NCI-H526 (cell line): ENCODE data around the gene PARD6B.

Source experiments
- DNase-seq, 2 experiments: peaks; one replicate each; lab custom pipeline; 2025; lab: John Stamatoyannopoulos, UW

Gene PARD6B

DNA sequence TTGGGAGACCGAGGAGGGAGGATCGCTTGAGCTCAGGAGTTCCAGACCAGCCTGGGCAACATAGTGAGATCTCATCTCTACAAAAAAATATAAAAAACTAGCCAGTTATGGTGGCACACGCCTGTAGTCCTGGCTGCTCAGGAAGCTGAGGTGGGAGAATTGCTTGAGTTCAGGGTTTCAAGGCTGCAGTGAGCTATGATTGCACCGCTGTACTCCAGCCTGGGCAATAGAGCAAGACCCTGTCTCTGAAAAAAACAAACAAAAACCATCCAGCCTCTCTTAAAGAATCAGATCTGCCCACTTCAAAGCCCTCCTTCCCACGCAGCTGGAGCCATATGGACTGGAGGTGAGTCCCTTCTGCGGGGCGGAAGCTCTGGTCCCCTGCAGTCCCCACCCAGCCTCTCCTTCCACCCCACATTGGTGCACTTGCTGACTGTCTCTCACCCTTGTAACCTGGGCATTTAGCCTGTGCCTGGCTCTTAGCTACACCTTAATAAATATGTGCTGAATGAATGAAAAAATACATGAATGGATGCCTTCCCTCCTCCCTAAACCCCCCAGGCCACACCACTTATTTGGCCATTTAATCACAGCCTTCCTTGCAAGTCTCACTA, 7.2 kb upstream of the PARD6B start:
- DNase-seq = no peak

DNA sequence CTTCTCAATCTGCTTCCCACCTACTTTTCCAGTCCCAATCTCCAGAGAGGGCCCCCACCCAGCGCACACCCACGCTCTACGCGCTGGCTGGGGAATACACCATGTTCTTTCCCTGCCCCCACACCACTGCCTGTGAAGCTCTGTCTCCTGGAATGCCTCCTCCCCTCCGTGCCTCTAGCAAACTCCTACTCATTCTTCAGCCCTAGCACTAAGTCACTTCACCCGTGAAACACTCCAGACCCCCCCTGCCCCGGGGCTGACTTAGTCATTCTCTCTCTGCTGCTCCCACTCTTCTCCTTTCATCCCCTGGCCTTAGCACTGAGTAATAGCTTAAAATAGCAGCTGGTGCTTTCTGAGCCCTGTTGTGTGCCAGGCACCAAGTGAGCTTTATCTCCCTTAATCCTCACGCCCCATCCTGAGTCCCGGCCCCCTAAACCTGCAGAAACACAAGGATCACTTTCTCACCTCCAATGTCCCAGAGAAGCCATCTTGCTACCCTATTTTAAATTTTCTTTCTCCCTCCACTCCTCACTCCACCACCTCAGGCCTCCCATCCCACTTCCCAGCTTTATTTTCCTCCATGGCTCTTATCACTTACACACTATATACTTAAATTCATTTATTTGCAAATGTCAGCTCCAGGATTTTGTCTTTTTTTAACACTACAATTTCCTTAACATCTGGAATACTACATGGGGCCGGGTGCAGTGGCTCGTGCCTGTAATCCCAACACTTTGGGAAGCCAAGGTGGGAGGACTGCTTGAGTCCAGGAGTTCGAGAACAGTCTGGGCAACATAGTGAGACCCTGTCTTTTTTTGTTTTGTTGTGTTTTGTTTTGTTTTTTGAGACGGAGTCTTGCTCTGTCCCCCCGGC, 6.3 kb upstream of the PARD6B start:
- DNase-seq = no peak

DNA sequence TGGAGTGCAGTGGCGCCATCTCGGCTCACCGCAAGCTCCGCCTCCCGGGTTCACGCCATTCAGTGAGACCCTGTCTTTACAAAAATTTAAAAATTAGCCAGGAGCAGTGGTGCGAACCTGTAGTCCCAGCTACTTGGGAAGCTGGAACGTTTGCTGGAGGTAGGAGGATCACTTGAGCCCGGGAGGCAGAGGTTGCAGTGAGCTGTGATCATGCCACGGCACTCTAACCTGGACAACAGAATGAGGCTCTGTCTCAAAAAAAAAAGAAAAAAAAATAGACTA, 5.7 kb upstream of the PARD6B start:
- DNase-seq = no peak

DNA sequence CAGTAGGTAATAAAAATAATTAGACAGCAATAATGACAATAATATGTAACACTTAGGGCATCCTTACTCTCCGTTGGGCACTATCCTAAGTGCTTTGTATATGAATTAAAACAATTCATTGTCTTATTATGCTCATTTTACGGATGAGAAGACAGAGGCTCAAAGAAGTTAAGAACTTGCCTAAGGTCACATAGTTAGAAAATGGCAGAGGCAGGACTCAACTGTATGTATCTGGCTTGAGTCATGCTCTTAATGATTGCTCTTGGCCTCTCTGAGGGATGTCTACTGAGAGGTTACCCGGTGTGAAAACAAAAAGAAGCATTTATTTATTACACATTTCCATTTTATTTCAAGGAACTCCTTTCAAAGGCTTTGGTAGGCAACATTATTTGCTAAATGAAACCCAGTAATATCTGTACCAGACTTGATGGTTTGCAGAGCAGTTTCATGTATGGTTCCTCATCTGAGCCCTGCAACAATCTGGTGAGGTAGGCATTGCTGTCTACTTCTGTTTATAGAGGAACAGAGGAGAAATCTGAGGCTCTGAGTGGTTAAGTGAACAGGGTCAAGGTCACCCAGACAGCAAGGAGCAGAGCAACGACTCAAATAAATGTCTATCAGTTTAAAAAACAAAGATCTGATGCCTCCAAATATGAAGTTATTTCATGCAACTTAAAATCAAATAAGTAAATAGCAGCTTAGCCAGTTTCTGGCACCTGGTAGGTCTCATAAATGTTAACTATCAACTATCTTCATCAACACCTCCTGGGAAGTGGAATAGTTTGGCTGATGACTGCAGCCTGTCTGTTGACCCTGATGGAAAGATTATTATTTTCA, 4.2 kb upstream of the PARD6B start:
- DNase-seq = no peak

DNA sequence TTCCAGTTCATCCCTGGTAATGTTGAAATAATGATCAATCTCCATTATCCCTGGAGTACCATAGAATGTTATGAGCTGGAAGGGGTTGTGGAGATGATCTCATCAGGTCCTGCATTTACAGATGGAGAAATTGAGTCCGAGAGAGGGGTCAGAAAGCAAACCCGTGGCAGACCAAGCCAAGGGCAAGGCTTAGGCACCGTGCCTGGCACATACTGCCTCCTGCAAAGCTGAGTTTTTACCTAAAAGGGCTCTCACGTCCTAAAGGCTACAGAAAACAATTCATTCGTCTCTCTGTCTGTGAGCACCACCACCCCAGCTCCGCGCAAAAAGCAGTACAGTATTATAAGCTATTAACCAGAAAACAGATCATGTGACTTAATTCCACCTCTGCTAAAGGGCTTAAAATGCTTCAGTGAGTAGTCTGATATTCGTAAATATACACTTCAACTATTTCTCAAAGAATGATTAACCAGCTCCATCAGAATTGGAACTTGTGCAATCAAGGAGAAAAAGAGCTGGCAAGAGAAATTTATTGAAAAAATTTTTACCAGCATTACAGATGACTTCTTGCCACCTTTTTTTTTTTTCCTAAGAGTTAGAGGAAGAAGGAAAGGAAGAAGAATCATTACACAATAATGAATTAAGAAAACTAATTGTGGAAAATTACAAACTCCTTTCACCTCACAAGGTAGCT, 3.4 kb upstream of the PARD6B start:
- DNase-seq = no peak

DNA sequence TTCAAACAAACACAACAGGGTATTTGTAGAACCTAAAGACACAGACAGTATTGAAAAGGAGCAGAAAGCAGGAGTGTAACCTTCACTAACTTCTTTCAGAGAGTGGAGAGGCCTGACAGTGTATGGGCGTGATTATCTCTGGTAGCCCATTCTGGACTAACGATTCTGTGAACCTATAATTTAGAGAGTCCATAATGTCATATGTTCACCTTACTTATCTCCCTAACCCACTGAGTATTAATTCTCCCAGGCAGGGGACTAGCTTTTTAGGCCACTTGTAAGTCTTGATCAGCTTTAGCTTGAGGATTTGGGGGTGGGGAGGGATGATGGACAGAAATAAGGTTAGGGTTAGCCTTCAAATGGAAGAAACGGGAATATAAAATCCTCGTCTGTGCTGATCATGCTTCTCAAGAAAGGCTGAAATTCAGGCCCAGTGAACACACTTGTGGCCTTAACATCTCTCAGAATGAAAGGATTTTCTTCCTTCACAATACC, 2.8 kb upstream of the PARD6B start:
- no peak for DNase-seq

DNA sequence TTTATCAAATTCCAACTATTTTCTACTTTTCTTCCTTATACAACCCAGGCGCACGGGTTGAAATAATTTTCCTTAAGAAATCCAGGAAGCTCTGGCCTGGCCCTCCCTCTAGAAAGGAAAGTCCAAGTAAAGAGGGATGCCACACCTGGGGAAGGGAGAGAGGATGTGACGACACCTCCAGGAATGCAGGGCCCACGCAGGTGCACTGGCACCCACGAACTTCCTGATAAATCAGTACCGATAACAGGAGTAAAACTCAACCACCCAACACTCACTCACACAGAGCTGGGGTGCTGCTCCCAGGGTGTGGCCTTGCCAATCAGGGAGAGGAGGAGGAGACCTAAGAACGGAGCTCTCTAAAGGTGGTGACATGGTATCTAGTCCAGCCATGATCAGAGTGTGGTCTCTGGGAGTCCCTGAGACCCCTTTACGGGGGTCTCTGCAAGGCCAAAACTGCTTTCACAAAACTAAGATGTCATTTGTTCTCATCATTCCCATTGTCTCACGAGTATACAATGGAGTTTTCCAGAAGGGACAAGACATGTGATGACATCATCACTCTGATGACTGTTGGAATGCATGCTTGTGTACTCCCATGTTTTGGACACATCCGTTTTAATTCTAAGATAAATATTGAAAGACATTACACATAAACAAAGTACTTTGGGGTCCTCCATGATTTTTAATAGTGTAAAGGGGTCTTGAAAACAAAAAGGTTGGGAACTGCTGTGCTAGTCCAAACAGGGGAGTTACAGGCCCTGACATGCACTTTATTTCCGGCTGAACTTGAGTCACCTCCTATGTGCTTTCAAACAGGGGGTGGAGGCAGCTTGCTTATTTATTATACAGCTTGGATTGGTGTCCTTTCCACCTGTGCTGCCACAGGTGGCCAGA, 2.2 kb upstream of the PARD6B start:
- DNase-seq = no peak

DNA sequence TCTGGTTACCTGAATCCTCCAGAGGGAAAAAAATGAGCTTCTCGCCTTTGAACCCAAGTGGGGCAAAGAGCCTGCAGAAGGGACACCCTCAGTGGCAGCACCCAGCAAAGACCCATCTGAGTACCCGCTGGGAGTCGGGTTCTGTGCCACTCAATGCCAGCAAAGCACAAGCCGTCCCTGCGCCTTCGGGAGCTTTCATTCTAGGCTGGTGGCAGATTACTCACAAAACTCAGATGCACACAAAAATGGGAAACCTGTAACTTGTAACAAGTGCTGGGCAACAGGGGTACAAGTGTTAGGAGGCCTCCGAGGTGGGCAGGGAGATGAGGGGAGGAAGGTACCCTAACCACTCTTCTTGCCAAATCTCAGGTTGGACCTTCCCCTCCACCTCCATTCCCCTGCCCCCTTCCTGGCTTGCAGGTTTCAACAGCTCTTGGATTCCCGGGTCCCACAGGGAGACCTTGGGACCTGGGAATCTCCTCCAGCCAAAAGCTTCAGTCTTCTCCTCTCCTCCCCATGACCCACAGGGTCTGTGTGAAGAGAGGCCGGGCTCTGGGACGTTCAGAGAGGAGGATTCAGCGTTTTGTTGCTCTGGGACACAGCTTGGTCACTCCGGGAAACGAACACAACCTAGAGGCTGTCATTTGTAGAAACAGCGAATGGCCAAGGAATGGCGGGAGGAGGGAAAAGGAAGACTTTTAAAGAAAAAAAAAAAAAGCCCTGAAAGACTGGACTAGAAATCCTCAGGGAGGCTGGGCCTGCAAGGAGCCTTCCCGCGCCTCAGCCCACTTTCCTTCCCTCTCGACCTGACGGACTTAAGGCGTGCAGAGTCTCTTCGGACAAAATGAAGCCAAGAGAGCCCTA, 1.2 kb upstream of the PARD6B start:
- DNase-seq = peak; percentile 36 to 52

DNA sequence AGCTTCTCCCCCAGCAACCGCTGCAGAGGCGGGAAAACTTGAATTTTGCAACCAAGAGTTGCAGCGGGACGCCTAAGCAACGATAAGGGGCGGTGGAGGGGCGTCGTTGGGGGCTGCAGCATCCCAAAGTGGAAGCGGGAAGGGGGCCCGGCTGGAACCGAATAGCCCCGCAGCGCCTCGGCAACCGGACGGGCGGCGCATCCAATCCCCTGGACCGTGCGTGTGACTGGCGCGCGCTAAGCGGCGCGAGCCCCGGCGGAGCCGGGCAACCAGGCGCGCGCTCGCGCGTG, 670 bp upstream of the PARD6B start:
- no peak for DNase-seq

DNA sequence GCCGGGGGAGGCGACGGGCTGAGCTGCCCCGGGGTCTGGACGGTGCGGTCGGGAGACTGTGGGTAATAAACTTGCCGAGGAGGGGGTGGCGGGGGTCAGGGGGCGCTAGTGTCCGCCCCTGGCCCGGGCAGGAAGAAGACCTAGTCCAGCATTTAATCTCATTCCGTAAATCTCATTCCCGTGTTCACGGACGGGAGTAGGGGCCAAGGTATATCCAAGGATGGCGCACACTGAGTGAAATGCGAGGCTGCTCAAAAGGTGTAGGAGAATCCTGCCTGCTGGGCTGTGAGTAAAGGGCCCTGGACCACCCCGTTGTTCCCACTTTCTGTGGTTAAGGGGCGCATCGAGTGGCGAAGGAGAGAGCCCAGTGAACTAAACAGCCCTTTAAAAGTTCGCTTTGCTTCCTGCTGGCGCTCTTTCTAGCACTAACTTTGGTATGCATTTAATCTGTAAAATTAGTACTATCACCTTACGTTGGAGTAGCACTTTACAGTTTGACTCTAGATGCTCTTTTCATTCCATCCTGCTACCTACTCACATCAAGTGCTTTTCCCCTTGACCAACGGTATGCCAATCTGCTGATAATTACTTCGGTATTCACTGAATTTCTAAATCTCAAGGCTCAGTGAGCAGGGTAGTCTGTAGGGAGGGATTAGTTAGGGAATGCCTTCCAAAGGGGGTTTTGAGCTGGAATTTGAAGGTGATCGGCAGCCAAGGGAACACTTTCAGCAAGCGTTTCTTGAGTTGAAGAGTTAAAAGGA, 730 bp downstream of the PARD6B start:
- DNase-seq = peak; percentile 21 to 70

DNA sequence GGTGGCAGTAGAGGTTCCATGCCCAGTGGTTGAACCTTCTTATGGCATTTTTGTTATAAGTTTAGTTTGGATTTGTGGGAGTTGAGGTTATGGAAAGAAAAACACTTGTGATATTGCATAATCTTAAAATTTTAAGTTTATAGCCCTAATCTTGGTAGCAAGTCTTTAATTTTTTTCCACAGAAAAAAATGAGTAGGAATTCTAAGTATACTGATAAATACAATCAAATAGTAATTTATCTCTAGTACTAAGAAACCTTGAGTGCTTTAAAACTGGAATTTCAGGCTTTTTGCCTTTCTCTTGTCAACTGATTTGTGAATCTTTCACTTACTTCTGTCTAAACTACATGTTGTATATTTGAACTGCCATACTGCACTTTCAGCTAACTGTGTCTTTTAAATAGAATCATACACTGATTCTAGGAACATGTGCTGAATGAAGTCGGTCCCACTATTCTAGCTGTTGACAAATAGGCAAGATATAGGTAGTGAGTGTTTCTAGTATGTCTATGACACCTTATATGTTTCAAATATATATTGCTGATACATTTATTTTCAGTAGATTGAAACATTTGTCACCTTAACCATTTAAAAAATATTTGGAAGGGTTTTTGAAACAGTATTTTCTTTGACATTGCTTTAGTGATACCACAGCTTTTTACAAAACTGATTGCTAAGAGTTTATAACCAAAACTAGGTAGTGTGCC, 2.4 kb downstream of the PARD6B start:
- no peak for DNase-seq

DNA sequence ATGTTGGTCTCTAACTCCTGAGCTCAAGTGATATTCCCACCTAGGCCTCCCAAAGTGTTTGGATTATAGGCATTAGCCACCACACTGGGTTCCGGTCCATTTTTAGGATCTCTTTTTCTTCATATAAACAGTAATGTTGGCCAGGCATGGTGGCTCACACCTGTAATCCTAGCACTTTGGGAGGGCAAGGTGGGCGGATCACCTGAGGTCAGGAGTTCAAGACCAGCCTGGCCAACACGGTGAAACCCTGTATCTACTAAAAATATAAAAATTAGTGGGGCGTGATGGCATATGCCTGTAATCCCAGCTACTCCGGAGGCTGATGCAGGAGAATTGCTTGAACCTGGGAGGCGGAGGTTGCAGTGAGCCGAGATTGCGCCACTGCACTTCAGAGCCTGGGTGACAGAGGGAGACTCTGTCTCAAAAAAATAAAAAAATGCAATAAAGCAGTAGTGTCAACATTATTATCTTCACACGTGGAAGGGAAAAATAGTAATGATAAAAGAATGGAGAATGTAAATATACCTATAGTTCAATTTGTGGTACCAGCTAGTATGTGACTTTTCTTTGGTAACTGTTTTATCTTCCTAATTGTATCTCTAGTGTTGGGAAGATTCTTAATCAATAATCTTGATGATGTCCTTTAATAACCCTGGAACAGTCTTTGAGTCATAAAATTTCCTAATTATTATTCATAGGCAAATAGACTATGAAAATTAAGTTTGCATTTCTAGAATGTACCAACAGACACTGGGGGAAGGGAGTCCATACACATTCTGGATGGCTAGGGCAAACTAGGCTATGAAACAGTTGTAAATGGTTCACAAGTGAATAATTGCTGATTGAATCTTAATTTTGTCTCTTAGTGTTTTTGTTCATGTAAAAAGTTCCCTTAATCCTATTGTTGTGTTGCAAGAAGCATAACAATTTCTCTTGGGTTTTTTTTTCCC, 3.6 kb downstream of the PARD6B start:
- peak; percentile 72 to 81 for DNase-seq

DNA sequence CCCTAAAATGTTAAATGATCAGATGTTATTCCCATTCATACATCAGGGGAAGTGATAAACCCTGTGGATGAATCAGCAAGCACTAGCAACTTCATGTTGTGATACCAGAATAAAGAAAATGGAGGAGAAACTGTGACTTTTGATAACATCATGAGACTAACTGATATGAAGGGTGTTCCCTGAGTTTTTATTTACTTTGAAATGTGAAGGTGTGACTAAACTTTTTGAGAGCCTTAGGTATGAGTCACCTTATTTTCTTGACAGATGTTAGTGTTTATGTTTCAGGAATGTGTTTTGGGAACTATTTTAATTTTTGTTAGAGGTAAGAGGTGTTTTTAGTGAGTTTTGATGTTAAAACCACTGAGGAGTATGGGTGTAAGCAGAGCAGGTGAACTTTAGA, 4.4 kb downstream of the PARD6B start:
- peak in 1 of 2 experiments; percentile 19 for DNase-seq

DNA sequence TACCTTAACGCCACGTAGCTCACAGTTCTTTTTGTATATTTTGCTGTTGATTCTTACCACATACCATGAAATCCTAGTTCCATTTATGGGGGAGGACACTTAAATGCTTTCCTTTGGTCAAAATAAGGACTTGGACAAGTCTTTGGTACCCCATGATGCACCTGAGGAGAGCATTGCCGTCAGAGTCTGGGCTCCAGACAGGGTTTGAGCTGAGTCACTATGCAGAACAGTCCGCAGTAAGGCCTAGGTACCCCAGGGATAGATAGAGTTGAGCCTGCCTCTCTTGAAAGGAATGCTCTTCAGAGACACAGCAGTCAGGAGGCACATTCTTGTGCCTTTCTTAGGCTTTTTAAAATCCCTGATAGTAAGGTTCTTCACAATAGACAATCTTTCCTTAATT, 6.0 kb downstream of the PARD6B start:
- DNase-seq = no peak

DNA sequence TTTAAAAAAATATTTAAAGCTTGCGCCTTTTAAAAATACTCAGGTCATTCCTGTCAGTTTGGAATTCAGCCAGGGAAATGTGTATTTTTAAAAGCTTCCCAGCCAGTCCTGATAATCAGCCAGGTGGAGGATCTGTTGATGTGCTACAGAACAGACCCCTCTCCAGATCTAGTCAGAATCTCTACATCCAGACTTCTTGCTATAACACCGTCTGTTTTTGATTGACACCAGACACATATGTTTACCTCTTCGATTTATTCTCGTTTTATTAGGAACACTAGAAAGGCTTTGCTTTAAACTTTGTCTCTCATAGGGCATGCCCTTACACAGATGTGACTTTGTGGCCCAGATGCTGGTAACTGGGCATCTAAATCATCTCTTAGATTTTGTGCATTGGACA, 11.7 kb downstream of the PARD6B start:
- no peak for DNase-seq

DNA sequence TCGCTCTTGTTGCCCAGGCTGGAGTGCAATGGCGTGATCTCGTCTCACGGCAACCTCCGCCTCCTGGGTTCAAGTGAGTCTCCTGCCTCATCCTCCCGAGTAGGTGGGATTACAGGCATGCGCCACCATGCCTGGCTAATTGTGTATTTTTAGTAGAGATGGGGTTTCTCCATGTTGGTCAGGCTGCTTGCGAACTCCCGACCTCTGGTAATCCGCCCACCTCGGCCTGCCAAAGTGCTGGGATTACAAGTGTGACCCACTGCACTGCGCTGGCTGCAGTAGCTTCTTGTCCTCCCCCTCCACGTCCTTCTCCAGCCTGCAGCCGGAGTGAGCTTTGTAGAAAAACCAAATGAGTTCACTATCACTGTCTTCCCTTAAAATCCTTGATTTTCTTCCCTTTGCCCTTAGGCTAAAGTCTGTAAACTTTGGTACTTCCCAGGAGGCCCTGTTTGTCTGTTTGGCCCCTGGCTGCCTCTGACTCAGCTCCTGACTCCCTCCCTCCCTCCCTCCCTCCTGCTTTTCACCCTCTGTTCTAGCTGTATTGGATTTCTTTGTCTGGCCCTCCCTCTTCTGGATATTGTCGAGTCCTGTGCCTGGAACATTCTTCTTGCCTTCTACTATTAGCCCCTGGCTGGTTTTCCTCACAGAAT, 12.9 kb downstream of the PARD6B start:
- peak; percentile 29 to 56 for DNase-seq

DNA sequence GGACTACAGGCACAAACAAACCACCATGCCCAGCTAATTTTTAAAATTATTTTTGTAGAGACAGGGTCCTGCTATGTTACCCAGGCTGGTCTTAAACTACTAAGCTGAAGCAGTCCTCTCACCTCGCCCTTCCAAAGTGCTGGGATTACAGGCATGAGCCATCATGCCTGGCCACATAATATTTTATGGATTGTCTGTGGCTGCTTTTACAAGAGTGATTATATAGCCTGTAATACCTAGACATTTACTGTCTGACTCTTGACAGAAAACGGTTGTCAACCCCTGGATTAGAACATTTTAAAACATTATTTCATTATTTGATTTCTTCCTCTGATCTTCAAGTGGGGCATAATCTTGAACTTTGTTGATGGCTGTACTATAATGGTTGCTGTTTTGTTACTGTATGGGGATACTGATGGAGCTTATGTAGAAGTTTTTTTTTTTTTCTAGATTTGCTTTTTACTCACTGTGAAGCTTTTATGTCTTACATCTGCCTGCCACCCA, 14.3 kb downstream of the PARD6B start:
- DNase-seq = no peak
